LoVo (cell line): ENCODE measurements around the gene ZFP91.

Experiments used
- DNase-seq: peaks from one replicate; pipeline ENCODE4 v3.0.0-alpha.2; 2016; ENCODE audit warnings: low spot score

Gene ZFP91

GRCh38 chr11:58582437-58582836 lies 3.6 kb downstream of the ZFP91 start:
- no peak for DNase-seq

GRCh38 chr11:58586998-58587397 lies 8.1 kb downstream of the ZFP91 start:
- no peak for DNase-seq

GRCh38 chr11:58591659-58592058 lies 12.8 kb downstream of the ZFP91 start:
- DNase-seq, result no peak

- no peak for DNase-seq
Observed at GRCh38 chr11:58592760-58593472, 14.1 kb downstream of the ZFP91 start.

GRCh38 chr11:58594826-58595225 lies 16.0 kb downstream of the ZFP91 start:
- DNase-seq, result no peak

- no peak for DNase-seq
Observed at GRCh38 chr11:58596621-58597020, 17.8 kb downstream of the ZFP91 start.

- DNase-seq, result no peak
Observed at GRCh38 chr11:58597486-58598144, 18.8 kb downstream of the ZFP91 start.

GRCh38 chr11:58600510-58600909 lies 21.6 kb downstream of the ZFP91 start:
- DNase-seq, result no peak

GRCh38 chr11:58606930-58607714 lies 28.3 kb downstream of the ZFP91 start:
- no peak for DNase-seq

GRCh38 chr11:58608331-58608730 lies 29.5 kb downstream of the ZFP91 start:
- DNase-seq, result no peak

- DNase-seq, result no peak
Observed at GRCh38 chr11:58609723-58610122, 30.9 kb downstream of the ZFP91 start.

- no peak for DNase-seq
Observed at GRCh38 chr11:58613228-58613627, 34.4 kb downstream of the ZFP91 start.

GRCh38 chr11:58615559-58615958 lies 36.7 kb downstream of the ZFP91 start:
- DNase-seq, result no peak

- no peak for DNase-seq
Observed at GRCh38 chr11:58616594-58616993, 37.7 kb downstream of the ZFP91 start.

- DNase-seq, result no peak
Observed at GRCh38 chr11:58617976-58618557, 39.2 kb downstream of the ZFP91 start.

- no peak for DNase-seq
Observed at GRCh38 chr11:58621586-58622262, 42.9 kb downstream of the ZFP91 start.

GRCh38 chr11:58622344-58622743 lies 43.5 kb downstream of the ZFP91 start, which contains the start of gene CNTF:
Gene CNTF (plus strand): TSS chr11:58622665. CDS start chr11:58622753, 88 bp downstream.
- no peak for DNase-seq

- no peak for DNase-seq
Observed at GRCh38 chr11:58625086-58625485, 46.2 kb downstream of the ZFP91 start.

- DNase-seq, result no peak
Observed at GRCh38 chr11:58625826-58626460, 47.1 kb downstream of the ZFP91 start.

- DNase-seq, result no peak
Observed at GRCh38 chr11:58626934-58627483, 48.1 kb downstream of the ZFP91 start.

GRCh38 chr11:58628446-58628845 lies 49.6 kb downstream of the ZFP91 start:
- DNase-seq, result no peak
